ENCODE data around the gene ZNF763. TPM values are rescaled to one million over a fixed set of nuclear protein-coding genes. Genes with fewer than 3 reads are reported as not detected.

Gene ZNF763
- polyA plus RNA-seq, 2 of the 4 experiments (the other 2 are of a cell fraction) = not detected

- no peaks in the 10 kb centered on the region for H3K9me3 ChIP-seq
- DNase-seq (ENCODE audit: low read depth in 1 of 2, low spot score in 1 of 2) (no peak), FAIRE-seq (no peak), ATAC-seq (no peak)
- TF ChIP-seq KDM1A (IDR thresholded peaks at IDR 0.05; ENCODE audit: low read depth) (no peak), EP300 (IDR thresholded peaks at IDR 0.05) (no peak), RFX5 (IDR thresholded peaks at IDR 0.05) (no peak), NPAS2 (CRISPR knock-in tag; IDR thresholded peaks at IDR 0.05; ENCODE audit: borderline replicate concordance) (no peak), KDM5A (IDR thresholded peaks at IDR 0.05) (no peak), HEYL (CRISPR knock-in tag; IDR thresholded peaks at IDR 0.05) (no peak), JUN (IDR thresholded peaks at IDR 0.05) (no peak), POLR2A (IDR thresholded peaks at IDR 0.05; ENCODE audit: low read length) (no peak), RNF2 (IDR thresholded peaks at IDR 0.05; ENCODE audit: borderline replicate concordance, low read depth) (no peak), JUNB (IDR thresholded peaks at IDR 0.05) (no peak), TP53 (CRISPR knock-in tag; IDR thresholded peaks at IDR 0.05) (no peak), REST (IDR thresholded peaks at IDR 0.05) (no peak), MAZ (IDR thresholded peaks at IDR 0.05; ENCODE audit: borderline replicate concordance, low read depth, low read length) (no peak), NR3C1 (IDR thresholded peaks at IDR 0.05) (no peak), PBX3 (IDR thresholded peaks at IDR 0.05) (no peak)
- TF ChIP-seq, protein P1, sequence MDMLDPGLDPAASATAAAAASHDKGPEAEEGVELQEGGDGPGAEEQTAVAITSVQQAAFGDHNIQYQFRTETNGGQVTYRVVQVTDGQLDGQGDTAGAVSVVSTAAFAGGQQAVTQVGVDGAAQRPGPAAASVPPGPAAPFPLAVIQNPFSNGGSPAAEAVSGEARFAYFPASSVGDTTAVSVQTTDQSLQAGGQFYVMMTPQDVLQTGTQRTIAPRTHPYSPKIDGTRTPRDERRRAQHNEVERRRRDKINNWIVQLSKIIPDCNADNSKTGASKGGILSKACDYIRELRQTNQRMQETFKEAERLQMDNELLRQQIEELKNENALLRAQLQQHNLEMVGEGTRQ (IDR thresholded peaks at IDR 0.05) = no peak
- 8% methylated on average over 17 of the region's 26 CpGs for WGBS (ENCODE audit: missing lambda C conversion rate)
- CTCF ChIA-PET = interaction anchor here (0.6 to 0.7 kb wide), 2 partner anchors 407 to 696 kb away, joined by 3 to 4 read pairs; no protein-coding TSS in a partner anchor
- POLR2A ChIA-PET = no interaction called here
- no peak overlapping the region for H3K4me2 ChIP-seq
- no peak overlapping the region for H3K4me3 ChIP-seq
- no peak overlapping the region for H3K27ac ChIP-seq
- H3K4me1 ChIP-seq = no peaks in the 10 kb centered on the region
Measured at GRCh38 chr19:11963566-11964355, 1.1 kb upstream of the ZNF763 start.

GRCh38 chr19:11964496-11964857 is 363 bp upstream of the ZNF763 start:
- Histone ChIP-seq H3K9me3 (no peaks in the 10 kb centered on the region), H3K27ac (no peak overlapping the region), H3K4me2 (no peak overlapping the region), H3K4me3 (no peak overlapping the region), H3K4me1 (no peaks in the 10 kb centered on the region)
- ChIA-PET POLR2A (no interaction called here), CTCF (no interaction called here)
- no peak for FAIRE-seq
- WGBS (ENCODE audit: missing lambda C conversion rate) = 40% methylated on average over 8 of the region's 8 CpGs
- ATAC-seq = no peak
- no peak for TF ChIP-seq JUN (IDR thresholded peaks at IDR 0.05)
- no peak for TF ChIP-seq BHLHE40 (IDR thresholded peaks at IDR 0.05; ENCODE audit: low read depth, low read length)
- TF ChIP-seq GATA3 (IDR thresholded peaks at IDR 0.05; ENCODE audit: borderline replicate concordance) = no peak
- TF ChIP-seq, protein P2, sequence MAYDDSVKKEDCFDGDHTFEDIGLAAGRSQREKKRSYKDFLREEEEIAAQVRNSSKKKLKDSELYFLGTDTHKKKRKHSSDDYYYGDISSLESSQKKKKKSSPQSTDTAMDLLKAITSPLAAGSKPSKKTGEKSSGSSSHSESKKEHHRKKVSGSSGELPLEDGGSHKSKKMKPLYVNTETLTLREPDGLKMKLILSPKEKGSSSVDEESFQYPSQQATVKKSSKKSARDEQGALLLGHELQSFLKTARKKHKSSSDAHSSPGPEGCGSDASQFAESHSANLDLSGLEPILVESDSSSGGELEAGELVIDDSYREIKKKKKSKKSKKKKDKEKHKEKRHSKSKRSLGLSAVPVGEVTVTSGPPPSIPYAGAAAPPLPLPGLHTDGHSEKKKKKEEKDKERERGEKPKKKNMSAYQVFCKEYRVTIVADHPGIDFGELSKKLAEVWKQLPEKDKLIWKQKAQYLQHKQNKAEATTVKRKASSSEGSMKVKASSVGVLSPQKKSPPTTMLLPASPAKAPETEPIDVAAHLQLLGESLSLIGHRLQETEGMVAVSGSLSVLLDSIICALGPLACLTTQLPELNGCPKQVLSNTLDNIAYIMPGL (CRISPR knock-in tag; IDR thresholded peaks at IDR 0.05; ENCODE audit: borderline replicate concordance) = no peak
- no peak for TF ChIP-seq EHMT2 (IDR thresholded peaks at IDR 0.05; ENCODE audit: low read depth)
- no peak for DNase-seq (ENCODE audit: low read depth in 1 of 2, low spot score in 1 of 2)

Measured in A549 (cell line).